Astrocyte of the cerebellum (primary cell): Measurements from ENCODE around the gene KMT2E.

Source experiments
- DNase-seq: peaks from one replicate; pipeline ENCODE4 v3.0.0-alpha.2; 2011; ENCODE audit warnings: low read depth
- H3K4me3 ChIP-seq: 2 replicates; pipeline ENCODE4 v1.5.1; 2011; ENCODE audit warnings: mild to moderate bottlenecking, low read depth, low read length, moderate library complexity
- in situ Hi-C: cut with HindIII; loops from 2 replicates; pipeline ENCODE4 v1.10.0; 2017; ENCODE audit warnings: low sequenced_read_pairs
- TF ChIP-seq, protein P1 (sequence below): IDR thresholded peaks from 2 replicates; pipeline ENCODE4 v1.5.1; 2012; ENCODE audit warnings: low read length, low read depth, moderate library complexity, mild to moderate bottlenecking; ENCODE audit errors: missing control alignments

Gene KMT2E

GRCh38 chr7:105094966-105095365 lies 81.0 kb downstream of the KMT2E start:
- no peak overlapping the region for H3K4me3 ChIP-seq
- TF ChIP-seq, protein P1, sequence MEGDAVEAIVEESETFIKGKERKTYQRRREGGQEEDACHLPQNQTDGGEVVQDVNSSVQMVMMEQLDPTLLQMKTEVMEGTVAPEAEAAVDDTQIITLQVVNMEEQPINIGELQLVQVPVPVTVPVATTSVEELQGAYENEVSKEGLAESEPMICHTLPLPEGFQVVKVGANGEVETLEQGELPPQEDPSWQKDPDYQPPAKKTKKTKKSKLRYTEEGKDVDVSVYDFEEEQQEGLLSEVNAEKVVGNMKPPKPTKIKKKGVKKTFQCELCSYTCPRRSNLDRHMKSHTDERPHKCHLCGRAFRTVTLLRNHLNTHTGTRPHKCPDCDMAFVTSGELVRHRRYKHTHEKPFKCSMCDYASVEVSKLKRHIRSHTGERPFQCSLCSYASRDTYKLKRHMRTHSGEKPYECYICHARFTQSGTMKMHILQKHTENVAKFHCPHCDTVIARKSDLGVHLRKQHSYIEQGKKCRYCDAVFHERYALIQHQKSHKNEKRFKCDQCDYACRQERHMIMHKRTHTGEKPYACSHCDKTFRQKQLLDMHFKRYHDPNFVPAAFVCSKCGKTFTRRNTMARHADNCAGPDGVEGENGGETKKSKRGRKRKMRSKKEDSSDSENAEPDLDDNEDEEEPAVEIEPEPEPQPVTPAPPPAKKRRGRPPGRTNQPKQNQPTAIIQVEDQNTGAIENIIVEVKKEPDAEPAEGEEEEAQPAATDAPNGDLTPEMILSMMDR: no peak
- in situ Hi-C loops: no loop called here
- no peak for DNase-seq

- in situ Hi-C loops: no loop called here
- no peak for DNase-seq
- TF ChIP-seq, protein P1: no peak
- H3K4me3 ChIP-seq: no peak overlapping the region
Measured at GRCh38 chr7:105096306-105096705, 82.3 kb downstream of the KMT2E start.

DNA sequence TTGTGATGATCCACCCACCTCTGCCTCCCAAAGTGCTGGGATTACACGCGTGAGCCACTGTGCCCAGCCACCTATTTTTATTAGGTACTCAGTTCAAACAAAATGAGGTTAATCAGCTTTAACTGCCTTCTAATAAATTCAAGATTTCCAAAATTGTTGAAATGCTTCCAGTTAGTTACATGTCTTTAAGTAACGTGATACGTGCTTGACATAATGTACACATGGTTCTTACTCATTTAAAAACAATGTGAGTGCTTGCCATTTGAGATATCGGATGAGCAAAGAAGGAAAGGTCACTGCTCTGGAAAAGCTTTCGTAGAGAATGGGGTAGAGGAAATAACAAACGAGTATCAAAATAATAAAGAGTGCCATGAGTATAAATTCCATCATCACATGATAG lies 83.6 kb downstream of the KMT2E start:
- H3K4me3 ChIP-seq: no peak overlapping the region
- TF ChIP-seq, protein P1: no peak
- in situ Hi-C loops: no loop called here
- peak; percentile 15 for DNase-seq

- TF ChIP-seq, protein P1: no peak
- no peak for DNase-seq
- H3K4me3 ChIP-seq: no peak overlapping the region
- in situ Hi-C loops: no loop called here
Measured at GRCh38 chr7:105098863-105099515, 85.0 kb downstream of the KMT2E start.

DNA sequence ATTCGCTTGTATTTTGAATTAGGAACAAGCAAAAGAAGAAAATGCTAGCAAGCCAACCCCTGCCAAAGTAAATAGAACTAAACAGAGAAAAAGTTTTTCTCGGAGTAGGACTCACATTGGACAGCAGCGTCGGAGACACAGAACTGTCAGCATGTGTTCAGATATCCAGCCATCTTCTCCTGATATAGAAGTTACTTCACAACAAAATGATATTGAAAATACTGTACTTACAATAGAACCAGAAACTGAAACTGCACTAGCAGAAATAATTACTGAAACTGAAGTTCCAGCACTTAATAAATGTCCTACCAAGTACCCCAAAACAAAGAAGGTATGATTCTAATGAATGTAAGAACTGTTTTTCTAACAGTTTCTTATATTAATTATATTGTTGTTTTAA lies 87.9 kb downstream of the KMT2E start:
- no peak for DNase-seq
- TF ChIP-seq, protein P1: no peak
- in situ Hi-C loops: no loop called here
- no peak overlapping the region for H3K4me3 ChIP-seq

DNA sequence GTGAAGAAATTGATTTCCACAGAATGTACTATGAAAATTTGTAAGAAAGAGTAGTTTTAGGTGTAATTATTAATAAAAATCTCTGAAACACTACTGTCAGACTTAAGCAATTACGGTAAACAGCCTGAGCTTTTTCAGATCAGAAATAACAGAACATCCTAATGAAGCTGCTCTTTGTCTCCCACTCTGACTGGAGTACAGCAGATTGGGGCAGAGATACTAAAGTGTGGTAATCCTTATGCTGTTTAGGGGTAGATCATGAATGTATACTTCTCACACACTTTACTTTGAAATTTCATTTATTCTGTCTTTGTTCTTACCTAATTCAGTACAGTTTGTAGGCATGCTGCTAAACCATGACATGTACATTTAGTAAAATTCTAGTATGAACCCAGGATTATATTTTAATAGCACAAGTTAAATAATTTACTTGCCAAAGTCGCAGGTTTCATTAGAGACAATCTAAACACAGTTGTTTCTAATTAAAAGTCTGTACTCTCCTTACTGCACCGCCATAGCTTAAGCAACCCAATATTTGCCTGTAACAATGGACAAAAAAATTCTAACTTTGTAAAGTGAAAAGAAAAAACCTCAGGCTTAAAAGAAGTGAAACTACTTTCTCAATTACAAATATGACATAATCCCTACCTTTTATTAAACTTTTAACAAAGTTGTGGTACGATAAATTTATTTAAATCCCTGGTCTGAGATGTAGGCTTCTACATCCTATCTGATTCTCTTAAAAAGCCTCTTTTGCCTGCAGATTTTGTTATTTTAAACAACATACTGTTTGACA lies 88.8 kb downstream of the KMT2E start:
- in situ Hi-C loops: no loop called here
- no peak for DNase-seq
- TF ChIP-seq, protein P1: no peak
- H3K4me3 ChIP-seq: no peak overlapping the region
